Measurements from ENCODE around the gene RRM2.
"Not testable (repeated sequence)": the region's sequence is repeated elsewhere in the genome, so short reads cannot be mapped to it uniquely, and the experiment has no call there.

The RRM2 gene

DNA sequence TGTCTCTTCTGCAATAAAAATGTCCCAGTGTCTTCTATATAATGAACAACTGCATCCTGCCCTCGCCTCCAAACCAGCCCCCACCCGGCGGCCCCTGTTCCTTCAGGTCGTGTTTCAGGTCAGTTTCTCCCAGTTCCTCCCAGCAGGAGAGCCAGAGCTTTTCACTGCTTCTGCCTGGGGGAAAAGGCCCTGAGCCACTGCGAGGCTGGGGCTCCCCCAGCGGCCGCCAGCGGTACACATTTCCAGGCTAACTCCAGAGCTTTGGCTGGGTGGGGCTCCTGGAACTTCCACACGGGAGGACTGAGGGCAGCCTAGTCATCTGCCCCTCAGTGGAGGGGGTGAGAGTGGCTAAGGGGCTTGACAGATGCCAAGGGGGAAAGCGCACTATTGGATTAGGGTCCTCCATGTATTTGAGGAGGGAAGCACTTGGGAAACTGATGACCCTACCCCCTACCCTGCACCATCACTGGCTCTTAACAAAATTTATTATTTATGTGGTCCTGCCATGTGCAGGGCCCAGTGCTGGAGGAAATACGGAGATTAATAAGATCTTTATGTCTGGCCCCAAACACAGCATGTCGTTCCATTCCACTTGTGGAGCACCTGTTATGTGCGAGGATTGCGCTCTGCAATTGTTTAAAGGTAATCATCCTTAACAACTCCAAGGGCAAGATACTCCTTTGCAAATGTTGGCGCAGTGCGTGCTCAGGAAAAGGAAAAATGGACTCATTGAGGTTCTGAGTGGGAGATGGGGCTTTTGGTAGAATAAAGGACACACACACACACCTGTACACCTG is 25.0 kb upstream of the RRM2 start:
- H3K27ac ChIP-seq (replicated peaks), result no peak overlapping the region
- TF ChIP-seq, protein P1, sequence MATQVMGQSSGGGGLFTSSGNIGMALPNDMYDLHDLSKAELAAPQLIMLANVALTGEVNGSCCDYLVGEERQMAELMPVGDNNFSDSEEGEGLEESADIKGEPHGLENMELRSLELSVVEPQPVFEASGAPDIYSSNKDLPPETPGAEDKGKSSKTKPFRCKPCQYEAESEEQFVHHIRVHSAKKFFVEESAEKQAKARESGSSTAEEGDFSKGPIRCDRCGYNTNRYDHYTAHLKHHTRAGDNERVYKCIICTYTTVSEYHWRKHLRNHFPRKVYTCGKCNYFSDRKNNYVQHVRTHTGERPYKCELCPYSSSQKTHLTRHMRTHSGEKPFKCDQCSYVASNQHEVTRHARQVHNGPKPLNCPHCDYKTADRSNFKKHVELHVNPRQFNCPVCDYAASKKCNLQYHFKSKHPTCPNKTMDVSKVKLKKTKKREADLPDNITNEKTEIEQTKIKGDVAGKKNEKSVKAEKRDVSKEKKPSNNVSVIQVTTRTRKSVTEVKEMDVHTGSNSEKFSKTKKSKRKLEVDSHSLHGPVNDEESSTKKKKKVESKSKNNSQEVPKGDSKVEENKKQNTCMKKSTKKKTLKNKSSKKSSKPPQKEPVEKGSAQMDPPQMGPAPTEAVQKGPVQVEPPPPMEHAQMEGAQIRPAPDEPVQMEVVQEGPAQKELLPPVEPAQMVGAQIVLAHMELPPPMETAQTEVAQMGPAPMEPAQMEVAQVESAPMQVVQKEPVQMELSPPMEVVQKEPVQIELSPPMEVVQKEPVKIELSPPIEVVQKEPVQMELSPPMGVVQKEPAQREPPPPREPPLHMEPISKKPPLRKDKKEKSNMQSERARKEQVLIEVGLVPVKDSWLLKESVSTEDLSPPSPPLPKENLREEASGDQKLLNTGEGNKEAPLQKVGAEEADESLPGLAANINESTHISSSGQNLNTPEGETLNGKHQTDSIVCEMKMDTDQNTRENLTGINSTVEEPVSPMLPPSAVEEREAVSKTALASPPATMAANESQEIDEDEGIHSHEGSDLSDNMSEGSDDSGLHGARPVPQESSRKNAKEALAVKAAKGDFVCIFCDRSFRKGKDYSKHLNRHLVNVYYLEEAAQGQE (IDR thresholded peaks at IDR 0.05; ENCODE audit: insufficient replicate concordance, low read depth), result no peak
- peak; percentile 79 for TF ChIP-seq CTCF (IDR thresholded peaks at IDR 0.05; ENCODE audit: insufficient read depth, low read length)
- no peak overlapping the region for H3K4me3 ChIP-seq (replicated peaks; ENCODE audit: insufficient read depth, low read length)
- peak in 1 of 2 experiments; percentile 53 for DNase-seq (ENCODE audit: low read depth in 1 of 2, low spot score in 1 of 2)
- peaks cover 2% of the 10 kb centered on the region for H3K27me3 ChIP-seq (ENCODE audit: insufficient read depth, poor library complexity, severe bottlenecking)

DNA sequence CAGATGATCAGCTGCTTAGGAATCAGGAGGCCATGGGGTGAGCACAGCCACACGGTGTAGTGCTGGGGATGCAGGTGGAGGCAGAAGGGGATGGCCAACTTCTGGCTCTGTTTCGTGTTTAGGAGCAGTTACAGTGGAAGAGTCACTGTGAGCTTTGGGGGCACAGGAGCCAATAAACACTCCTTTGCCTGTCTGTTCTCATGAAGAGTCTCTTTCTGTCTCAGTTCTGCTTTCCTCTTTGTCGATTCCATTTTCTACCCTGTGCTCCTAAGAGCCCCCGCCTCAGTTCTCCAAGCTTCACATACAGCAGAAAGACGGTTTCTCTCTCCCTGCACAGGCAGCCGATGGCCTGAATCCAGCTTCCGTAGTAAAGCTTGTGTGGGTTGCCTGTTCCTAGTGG is 21.0 kb upstream of the RRM2 start:
- H3K4me3 ChIP-seq (replicated peaks; ENCODE audit: insufficient read depth, low read length), result no peak overlapping the region
- no peak for TF ChIP-seq POLR2AphosphoS5 (IDR thresholded peaks at IDR 0.05; ENCODE audit: low read depth)
- TF ChIP-seq SPI1 (IDR thresholded peaks at IDR 0.05; ENCODE audit: borderline replicate concordance, low read depth), result no peak
- no peak for TF ChIP-seq GABPA (IDR thresholded peaks at IDR 0.05; ENCODE audit: low read depth)
- no peak for TF ChIP-seq CTCF (IDR thresholded peaks at IDR 0.05; ENCODE audit: insufficient read depth, low read length)
- TF ChIP-seq, protein P1 (IDR thresholded peaks at IDR 0.05; ENCODE audit: insufficient replicate concordance, low read depth), result no peak
- DNase-seq (ENCODE audit: low read depth in 1 of 2, low spot score in 1 of 2), result no peak
- no peak overlapping the region for H3K27ac ChIP-seq (replicated peaks)
- H3K27me3 ChIP-seq (ENCODE audit: insufficient read depth, poor library complexity, severe bottlenecking), result no peaks in the 10 kb centered on the region

- no peak for DNase-seq (ENCODE audit: low read depth in 1 of 2, low spot score in 1 of 2)
- no peak overlapping the region for H3K27ac ChIP-seq (replicated peaks)
- H3K4me3 ChIP-seq (replicated peaks; ENCODE audit: insufficient read depth, low read length), result no peak overlapping the region
- TF ChIP-seq GABPA (IDR thresholded peaks at IDR 0.05; ENCODE audit: low read depth), result no peak
- no peak for TF ChIP-seq POLR2AphosphoS5 (IDR thresholded peaks at IDR 0.05; ENCODE audit: low read depth)
- TF ChIP-seq CTCF (IDR thresholded peaks at IDR 0.05; ENCODE audit: insufficient read depth, low read length), result no peak
- no peaks in the 10 kb centered on the region for H3K27me3 ChIP-seq (ENCODE audit: insufficient read depth, poor library complexity, severe bottlenecking)
These were observed 19.4 kb upstream of the RRM2 start for GRCh38 chr2:10103179-10103578.

DNA sequence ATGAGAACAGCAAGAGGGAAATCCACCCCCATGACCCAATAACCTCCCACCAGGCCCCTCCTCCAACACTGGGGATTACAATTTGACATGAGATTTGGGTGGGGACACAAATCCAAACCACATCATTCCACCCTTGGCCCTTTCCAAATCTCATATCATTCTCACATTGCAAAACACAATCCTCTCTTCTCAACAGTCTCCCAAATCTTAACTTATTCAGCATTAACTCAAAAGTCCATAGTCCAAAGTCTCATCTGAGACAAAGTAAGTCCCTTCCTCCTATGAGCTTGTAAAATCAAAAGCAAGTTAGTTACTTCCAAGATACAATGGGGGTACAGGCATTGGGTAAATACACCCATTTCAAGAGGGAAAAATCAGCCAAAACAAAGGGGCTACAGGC is 17.6 kb upstream of the RRM2 start:
- H3K27ac ChIP-seq (replicated peaks); H3K27me3 ChIP-seq (ENCODE audit: insufficient read depth, poor library complexity, severe bottlenecking); H3K4me3 ChIP-seq (replicated peaks; ENCODE audit: insufficient read depth, low read length); DNase-seq (ENCODE audit: low read depth in 1 of 2, low spot score in 1 of 2): not testable (repeated sequence)
